Astrocyte (in vitro differentiated cells and primary cell): Measurements from ENCODE around the gene LENG1. TPM values are rescaled to one million over a fixed set of nuclear protein-coding genes. Genes with fewer than 3 reads are reported as not detected.
A peak's percentile ranks its signal among the peaks of the same experiment; 100 is the strongest.

ENCODE experiments used
- DNase-seq: peaks from one replicate; pipeline ENCODE4 v3.0.0-alpha.2; 2010; ENCODE audit warnings: low read depth
- FAIRE-seq: peaks from 2 replicates; lab custom pipeline; 2011; peaks lifted over from hg19 to GRCh38; lab: Jason Lieb, UNC
- H2AFZ ChIP-seq: 2 replicates; pipeline ENCODE4 v1.6.0; 2012; ENCODE audit warnings: low read depth, low read length, inconsistent platforms
- H3K27ac ChIP-seq: 2 replicates; pipeline ENCODE4 v1.5.1; 2011; ENCODE audit warnings: low read depth, low read length, inconsistent platforms
- H3K27me3 ChIP-seq: 2 replicates; pipeline ENCODE4 v1.6.0; 2011; ENCODE audit warnings: low read length, inconsistent platforms; ENCODE audit not compliant: insufficient read depth
- H3K36me3 ChIP-seq: 2 replicates; pipeline ENCODE4 v1.5.1; 2011; ENCODE audit warnings: low read length, inconsistent platforms; ENCODE audit not compliant: insufficient read depth
- H3K4me1 ChIP-seq: 2 replicates; pipeline ENCODE4 v1.5.1; 2011; ENCODE audit warnings: low read length, inconsistent platforms; ENCODE audit not compliant: insufficient read depth
- H3K4me2 ChIP-seq: 2 replicates; pipeline ENCODE4 v1.6.0; 2012; ENCODE audit warnings: low read length, inconsistent platforms
- H3K4me3 ChIP-seq: 2 replicates; pipeline ENCODE4 v1.5.1; 2011; ENCODE audit warnings: low read depth, mild to moderate bottlenecking, low read length, inconsistent platforms; ENCODE audit not compliant: insufficient read depth
- H3K79me2 ChIP-seq: 2 replicates; pipeline ENCODE4 v1.6.0; 2012; ENCODE audit warnings: mild to moderate bottlenecking, low read length, inconsistent platforms; ENCODE audit not compliant: insufficient read depth
- H3K9ac ChIP-seq: 2 replicates; pipeline ENCODE4 v1.6.0; 2012; ENCODE audit warnings: mild to moderate bottlenecking, low read length, inconsistent platforms
- H3K9me3 ChIP-seq: 2 replicates; pipeline ENCODE4 v1.5.1; 2012; ENCODE audit warnings: low read depth, mild to moderate bottlenecking, low read length, inconsistent platforms; ENCODE audit not compliant: insufficient read depth
- H4K20me1 ChIP-seq: 2 replicates; pipeline ENCODE4 v1.6.0; 2012; ENCODE audit warnings: low read length, inconsistent platforms; ENCODE audit not compliant: insufficient read depth
- H3K27ac Mint-ChIP-seq: one replicate; pipeline ENCODE4 v1.8.0; 2021; ENCODE audit warnings: mild to moderate bottlenecking, mixed read lengths; ENCODE audit not compliant: unreplicated experiment
- H3K27me3 Mint-ChIP-seq: one replicate; pipeline ENCODE4 v1.8.0; 2021; ENCODE audit warnings: low read depth, mixed read lengths; ENCODE audit not compliant: unreplicated experiment
- H3K36me3 Mint-ChIP-seq: one replicate; pipeline ENCODE4 v1.8.0; 2021; ENCODE audit warnings: low read depth, mixed read lengths; ENCODE audit not compliant: unreplicated experiment
- H3K4me1 Mint-ChIP-seq: one replicate; pipeline ENCODE4 v1.8.0; 2021; ENCODE audit warnings: low read depth, mixed read lengths; ENCODE audit not compliant: unreplicated experiment
- H3K4me3 Mint-ChIP-seq: one replicate; pipeline ENCODE4 v1.8.0; 2021; ENCODE audit warnings: mild to moderate bottlenecking, moderate library complexity, mixed read lengths; ENCODE audit not compliant: unreplicated experiment
- H3K9me3 Mint-ChIP-seq: one replicate; pipeline ENCODE4 v1.8.0; 2021; ENCODE audit warnings: mild to moderate bottlenecking, mixed read lengths; ENCODE audit not compliant: unreplicated experiment
- CTCF ChIP-seq: IDR thresholded peaks from 2 replicates; pipeline ENCODE4 v1.5.1; 2011; ENCODE audit warnings: low read depth, mild to moderate bottlenecking, inconsistent platforms, low read length, moderate library complexity; ENCODE audit not compliant: insufficient read depth
- EZH2 ChIP-seq: IDR thresholded peaks from 2 replicates; pipeline ENCODE4 v1.6.1; 2012; ENCODE audit warnings: mild to moderate bottlenecking, low read length, inconsistent platforms; ENCODE audit not compliant: insufficient read depth
- total RNA-seq: library from RNA; stranded (reverse); gene quantifications from 2 replicates; pipeline ENCODE4 v1.2.1, GENCODE V29; 2021

The LENG1 gene
- total RNA-seq, 1 donor from 2014 or later: 4.8 TPM

GRCh38 chr19:54155694-54156093 lies 3.8 kb downstream of the LENG1 start:
- Mint-ChIP-seq H3K36me3 (peaks cover 10% of the 10 kb centered on the region), H3K4me1 (peaks cover 8% of the 10 kb centered on the region), H3K4me3 (no peak overlapping the region), H3K27me3 (no peaks in the 10 kb centered on the region), H3K27ac (no peak overlapping the region), H3K9me3 (no peaks in the 10 kb centered on the region)
- peaks cover 39% of the 10 kb centered on the region for H3K36me3 ChIP-seq
- H4K20me1 ChIP-seq: peaks cover 48% of the 10 kb centered on the region
- H3K4me1 ChIP-seq: peaks cover 30% of the 10 kb centered on the region
- no peak overlapping the region for H3K4me3 ChIP-seq
- H3K9ac ChIP-seq: no peak overlapping the region
- no peak for FAIRE-seq
- TF ChIP-seq CTCF (no peak), EZH2 (no peak)
- H2AFZ ChIP-seq: no peak overlapping the region
- H3K4me2 ChIP-seq: no peak overlapping the region
- no peaks in the 10 kb centered on the region for H3K27me3 ChIP-seq
- no peak overlapping the region for H3K27ac ChIP-seq
- H3K79me2 ChIP-seq: peaks cover 18% of the 10 kb centered on the region
- DNase-seq: no peak
- H3K9me3 ChIP-seq: no peaks in the 10 kb centered on the region

- H3K4me2 ChIP-seq: peak overlapping the region; percentile 30
- peak overlapping the region; percentile 29 for H3K9ac ChIP-seq
- H3K4me3 ChIP-seq: no peak overlapping the region
- Mint-ChIP-seq H3K36me3 (peaks cover 11% of the 10 kb centered on the region), H3K27me3 (no peaks in the 10 kb centered on the region), H3K4me3 (no peak overlapping the region), H3K4me1 (peaks cover 5% of the 10 kb centered on the region), H3K9me3 (no peaks in the 10 kb centered on the region), H3K27ac (peak overlapping the region; percentile 58)
- DNase-seq: peak; percentile 49
- H3K36me3 ChIP-seq: peaks cover 41% of the 10 kb centered on the region
- H3K4me1 ChIP-seq: peaks cover 25% of the 10 kb centered on the region
- H3K9me3 ChIP-seq: no peaks in the 10 kb centered on the region
- H3K27ac ChIP-seq: peak overlapping the region; percentile 39
- TF ChIP-seq CTCF (no peak), EZH2 (no peak)
- no peak overlapping the region for H2AFZ ChIP-seq
- H3K27me3 ChIP-seq: no peaks in the 10 kb centered on the region
- H4K20me1 ChIP-seq: peaks cover 54% of the 10 kb centered on the region
- peaks cover 18% of the 10 kb centered on the region for H3K79me2 ChIP-seq
- no peak for FAIRE-seq
Measured at GRCh38 chr19:54154603-54155345, 4.7 kb downstream of the LENG1 start.

GRCh38 chr19:54153731-54154326 lies 5.7 kb downstream of the LENG1 start:
- Mint-ChIP-seq H3K4me1 (peaks cover 5% of the 10 kb centered on the region), H3K9me3 (no peaks in the 10 kb centered on the region), H3K27me3 (no peaks in the 10 kb centered on the region), H3K36me3 (peaks cover 14% of the 10 kb centered on the region), H3K27ac (no peak overlapping the region), H3K4me3 (peak overlapping the region; percentile 20)
- no peak overlapping the region for H3K4me2 ChIP-seq
- H3K9me3 ChIP-seq: no peaks in the 10 kb centered on the region
- H3K4me1 ChIP-seq: peaks cover 21% of the 10 kb centered on the region
- no peak overlapping the region for H3K9ac ChIP-seq
- DNase-seq (no peak), FAIRE-seq (no peak)
- H4K20me1 ChIP-seq: peaks cover 62% of the 10 kb centered on the region
- no peaks in the 10 kb centered on the region for H3K27me3 ChIP-seq
- TF ChIP-seq EZH2: no peak
- no peak for TF ChIP-seq CTCF
- no peak overlapping the region for H3K27ac ChIP-seq
- peaks cover 48% of the 10 kb centered on the region for H3K36me3 ChIP-seq
- H3K4me3 ChIP-seq: no peak overlapping the region
- H3K79me2 ChIP-seq: peaks cover 16% of the 10 kb centered on the region
- no peak overlapping the region for H2AFZ ChIP-seq
